Measurements from ENCODE around the gene WLS.

WLS gene

GRCh38 chr1:68199603-68200002 lies 32.7 kb downstream of the WLS start:
- TF ChIP-seq POLR2A (IDR thresholded peaks at IDR 0.05; ENCODE audit: low read length) = no peak
- no peak for DNase-seq

- TF ChIP-seq GATA1 (IDR thresholded peaks at IDR 0.05; ENCODE audit: low read depth, low read length) (no peak), POLR2A (IDR thresholded peaks at IDR 0.05; ENCODE audit: low read length) (no peak)
- DNase-seq = no peak
These were observed 33.6 kb downstream of the WLS start for GRCh38 chr1:68198752-68199151.

GRCh38 chr1:68197891-68198290 lies 34.4 kb downstream of the WLS start:
- no peak for DNase-seq
- TF ChIP-seq POLR2A (IDR thresholded peaks at IDR 0.05; ENCODE audit: low read length) (no peak), GATA1 (IDR thresholded peaks at IDR 0.05; ENCODE audit: low read depth, low read length) (no peak)

- TF ChIP-seq POLR2A (IDR thresholded peaks at IDR 0.05; ENCODE audit: low read length) (no peak), GATA1 (IDR thresholded peaks at IDR 0.05; ENCODE audit: low read depth, low read length) (no peak)
- DNase-seq = no peak
These were observed 34.9 kb downstream of the WLS start for GRCh38 chr1:68197461-68197860.

GRCh38 chr1:68196676-68197075 lies 35.6 kb downstream of the WLS start:
- TF ChIP-seq POLR2A (IDR thresholded peaks at IDR 0.05; ENCODE audit: low read length) (no peak), GATA1 (IDR thresholded peaks at IDR 0.05; ENCODE audit: low read depth, low read length) (no peak)

GRCh38 chr1:68191717-68192116 lies 40.6 kb downstream of the WLS start:
- TF ChIP-seq POLR2A (IDR thresholded peaks at IDR 0.05; ENCODE audit: low read length) = no peak
- TF ChIP-seq GATA1 (IDR thresholded peaks at IDR 0.05; ENCODE audit: low read depth, low read length) = no peak

More at GRCh38 chr1:68196676-68197075, 35.6 kb downstream of the WLS start:
- DNase-seq = no peak

GRCh38 chr1:68188644-68189340 lies 43.5 kb downstream of the WLS start:
- no peak for DNase-seq
- TF ChIP-seq POLR2A (IDR thresholded peaks at IDR 0.05; ENCODE audit: low read length) (no peak), GATA1 (IDR thresholded peaks at IDR 0.05; ENCODE audit: low read depth, low read length) (no peak)

More at GRCh38 chr1:68191717-68192116, 40.6 kb downstream of the WLS start:
- no peak for DNase-seq

- no peak for DNase-seq
- TF ChIP-seq POLR2A (IDR thresholded peaks at IDR 0.05; ENCODE audit: low read length) = no peak
- no peak for TF ChIP-seq GATA1 (IDR thresholded peaks at IDR 0.05; ENCODE audit: low read depth, low read length)
These were observed 44.2 kb downstream of the WLS start for GRCh38 chr1:68188060-68188538.

GRCh38 chr1:68185743-68186142 lies 46.6 kb downstream of the WLS start:
- DNase-seq = no peak
- TF ChIP-seq POLR2A (IDR thresholded peaks at IDR 0.05; ENCODE audit: low read length) (no peak), GATA1 (IDR thresholded peaks at IDR 0.05; ENCODE audit: low read depth, low read length) (no peak)

- no peak for DNase-seq
- TF ChIP-seq GATA1 (IDR thresholded peaks at IDR 0.05; ENCODE audit: low read depth, low read length) = no peak
- TF ChIP-seq POLR2A (IDR thresholded peaks at IDR 0.05; ENCODE audit: low read length) = no peak
These were observed 48.4 kb downstream of the WLS start for GRCh38 chr1:68183895-68184294.

- DNase-seq = no peak
- TF ChIP-seq POLR2A (IDR thresholded peaks at IDR 0.05; ENCODE audit: low read length) = no peak
- TF ChIP-seq GATA1 (IDR thresholded peaks at IDR 0.05; ENCODE audit: low read depth, low read length) = no peak
These were observed 51.2 kb downstream of the WLS start for GRCh38 chr1:68181165-68181556.

GRCh38 chr1:68180441-68181164 lies 51.7 kb downstream of the WLS start:
- no peak for DNase-seq
- TF ChIP-seq POLR2A (IDR thresholded peaks at IDR 0.05; ENCODE audit: low read length) (no peak), GATA1 (IDR thresholded peaks at IDR 0.05; ENCODE audit: low read depth, low read length) (no peak)

GRCh38 chr1:68178821-68179490 lies 53.4 kb downstream of the WLS start:
- no peak for TF ChIP-seq GATA1 (IDR thresholded peaks at IDR 0.05; ENCODE audit: low read depth, low read length)
- no peak for DNase-seq

- TF ChIP-seq POLR2A (IDR thresholded peaks at IDR 0.05; ENCODE audit: low read length) = no peak
- no peak for TF ChIP-seq GATA1 (IDR thresholded peaks at IDR 0.05; ENCODE audit: low read depth, low read length)
- DNase-seq = no peak
These were observed 56.5 kb downstream of the WLS start for GRCh38 chr1:68175621-68176398.
